Colon (tissue), 2 donors: ENCODE measurements around the gene ZNHIT6.

Experiments used
- FAIRE-seq: peaks from 2 replicates; lab custom pipeline; 2012; peaks lifted over from hg19 to GRCh38; lab: Jason Lieb, UNC
- donor health status: control.
- donor health status: control.

ZNHIT6 gene

DNA sequence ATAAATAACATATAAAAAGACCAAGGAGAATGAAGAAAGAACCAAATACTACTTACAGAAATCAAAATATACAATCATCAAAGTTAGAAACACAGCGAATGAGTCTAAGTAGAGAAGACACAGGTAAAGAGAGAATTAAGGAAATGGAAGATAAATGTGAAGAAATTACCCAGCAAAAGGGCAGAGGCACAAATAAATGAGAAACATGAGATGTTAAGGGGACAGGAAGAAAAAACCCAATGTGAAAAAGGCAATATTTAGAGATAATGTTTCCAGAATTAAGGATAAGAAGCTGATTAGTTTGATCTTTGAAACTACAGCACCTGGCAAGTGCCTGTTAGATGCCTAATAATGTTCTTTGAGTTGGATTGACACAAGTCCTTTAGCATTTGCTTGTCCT, 86.8 kb downstream of the ZNHIT6 start:
- FAIRE-seq, result peak; percentile 18

DNA sequence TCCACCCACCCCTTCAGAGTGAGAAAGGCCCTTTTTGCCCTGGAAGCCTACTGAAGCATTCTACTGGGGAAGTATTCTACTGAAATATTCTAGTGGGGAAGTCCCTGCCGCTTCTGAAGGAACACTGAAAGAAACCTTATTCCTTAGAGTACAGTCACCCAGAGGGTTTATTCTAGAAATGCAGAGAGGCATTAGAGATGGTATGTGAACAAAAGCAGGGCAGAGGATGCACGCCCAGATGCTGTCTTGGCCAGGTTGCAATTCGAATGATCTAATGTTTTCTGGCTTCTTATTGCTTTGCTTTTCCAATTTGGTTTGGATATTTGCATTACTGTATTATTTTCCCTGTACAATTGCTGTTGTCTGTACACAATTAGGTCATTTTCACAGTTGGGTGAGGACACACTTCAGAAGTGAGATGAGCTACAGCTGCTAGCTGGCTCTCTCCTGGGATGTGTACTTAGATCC, 90.6 kb downstream of the ZNHIT6 start:
- FAIRE-seq, result no peak

DNA sequence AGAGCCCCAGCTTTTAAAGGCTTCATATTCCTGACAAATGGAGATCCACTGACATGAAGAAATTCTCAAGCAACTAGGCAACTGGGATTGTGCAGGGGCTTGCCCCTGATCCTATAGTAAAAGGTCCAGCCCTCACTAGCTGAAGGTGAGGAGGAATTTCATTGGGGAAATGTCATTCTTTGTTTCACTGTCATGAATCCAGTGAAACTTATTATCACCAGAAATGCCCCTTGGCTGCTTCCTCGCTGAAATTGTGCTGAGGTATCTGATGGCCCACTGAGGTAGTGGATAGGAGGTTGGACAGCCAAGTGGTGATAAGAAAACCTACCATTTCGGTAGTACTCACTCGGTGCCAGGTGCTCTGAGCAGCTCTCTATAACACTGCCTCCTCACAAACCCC, 91.5 kb downstream of the ZNHIT6 start:
- no peak for FAIRE-seq

DNA sequence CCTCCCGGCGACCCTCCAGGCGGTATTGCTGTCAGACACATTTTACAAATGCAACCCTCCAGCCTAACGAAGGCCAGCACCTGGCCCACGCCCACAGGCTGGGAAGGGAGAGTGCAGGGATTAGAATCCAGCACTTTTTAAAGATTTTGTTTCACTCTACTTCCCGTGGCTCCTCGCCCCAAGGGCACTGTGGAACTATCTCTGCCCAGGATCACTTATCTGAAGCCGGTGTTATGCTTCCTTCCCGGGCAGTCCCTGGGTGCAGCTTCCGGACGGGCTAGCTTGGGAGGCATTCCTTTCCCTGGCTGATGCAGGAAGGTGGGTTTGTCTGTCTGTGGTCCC, 91.9 kb downstream of the ZNHIT6 start:
- FAIRE-seq, result no peak

DNA sequence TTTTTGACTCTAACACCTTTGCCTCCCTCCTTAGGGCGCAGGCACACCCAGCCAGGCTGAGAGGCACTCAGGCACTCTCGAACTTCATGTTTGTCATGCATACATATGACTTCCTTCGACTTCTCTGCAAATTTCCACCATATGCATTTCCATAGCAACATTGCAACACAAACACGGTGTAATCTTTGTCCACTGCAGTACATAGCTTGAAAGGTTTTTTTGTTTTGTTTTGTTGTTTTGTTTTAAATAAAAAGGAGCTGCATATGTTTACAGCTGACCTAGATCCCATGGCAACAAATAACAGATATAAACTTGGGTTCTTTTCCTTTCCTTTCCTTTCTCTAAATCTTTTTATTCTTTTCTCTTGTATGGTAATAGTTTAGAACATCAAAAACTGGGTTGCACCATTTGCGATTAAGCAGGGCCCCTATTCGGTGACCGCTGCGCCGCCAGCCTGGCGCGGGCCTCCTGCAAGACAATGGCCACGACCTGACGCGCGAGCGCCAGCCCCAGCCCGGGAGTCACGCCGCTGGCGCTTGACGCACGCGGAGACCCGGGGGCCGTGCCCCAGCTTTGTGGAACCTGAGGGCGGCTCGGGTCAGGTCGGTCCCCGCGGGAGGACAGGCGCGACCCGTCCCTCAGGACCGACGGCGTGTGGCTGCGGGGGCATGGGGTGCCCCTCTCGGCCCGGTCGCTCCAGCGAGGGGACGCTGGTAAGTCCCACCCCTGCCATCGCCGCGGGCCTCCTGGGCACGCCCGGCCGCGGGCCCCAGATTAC, 92.5 kb downstream of the ZNHIT6 start:
- FAIRE-seq, result no peak

DNA sequence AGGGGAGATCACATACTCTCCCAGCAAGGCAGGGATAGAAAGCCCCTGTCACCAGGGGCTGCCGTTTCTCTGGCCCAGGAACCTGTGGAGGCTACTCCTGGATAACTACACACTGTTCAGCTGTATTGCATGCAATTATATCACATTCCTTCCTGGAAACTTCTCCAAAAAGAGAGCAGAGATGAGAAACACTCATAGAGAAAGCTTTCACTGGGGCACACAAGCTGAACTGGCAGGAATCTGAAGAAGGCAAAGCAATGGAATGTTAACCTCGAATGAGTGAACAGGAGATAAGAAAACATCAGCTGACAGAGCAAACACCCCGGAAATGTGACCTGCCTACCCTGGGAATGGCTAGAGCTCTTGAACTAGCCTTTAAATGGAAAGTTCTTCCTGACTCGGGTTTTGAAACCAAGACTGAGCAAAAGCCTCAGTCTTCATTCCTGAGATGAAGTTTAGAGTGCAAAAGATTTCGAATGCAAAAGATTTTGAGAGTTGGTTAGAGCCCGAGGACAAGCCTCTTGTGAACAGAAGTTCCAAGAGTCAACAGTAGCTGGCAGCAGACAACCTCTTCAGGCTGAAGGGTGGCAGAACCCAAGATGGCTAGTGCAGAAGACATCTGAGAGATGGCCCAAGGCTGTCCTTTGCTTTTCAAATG, 95.4 kb downstream of the ZNHIT6 start:
- no peak for FAIRE-seq

DNA sequence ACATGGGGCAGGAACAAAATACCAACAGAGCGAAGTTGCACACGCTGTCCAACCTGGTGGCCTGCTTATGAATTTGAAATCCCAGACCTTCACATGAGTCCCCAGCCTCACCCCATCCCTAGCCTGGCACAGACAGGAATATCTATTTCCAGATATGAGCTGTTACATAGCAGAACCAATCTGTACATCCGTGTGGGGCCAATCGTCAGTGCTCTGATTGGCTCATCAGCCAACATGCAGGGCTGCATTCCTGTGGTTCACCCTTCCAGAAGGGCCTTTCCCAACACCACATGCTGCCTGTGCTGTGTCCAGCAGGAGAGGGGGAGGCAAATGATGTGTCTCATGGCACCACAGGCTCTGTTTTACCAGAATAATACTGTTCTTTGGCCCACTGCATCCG, 96.4 kb downstream of the ZNHIT6 start:
- no peak for FAIRE-seq

DNA sequence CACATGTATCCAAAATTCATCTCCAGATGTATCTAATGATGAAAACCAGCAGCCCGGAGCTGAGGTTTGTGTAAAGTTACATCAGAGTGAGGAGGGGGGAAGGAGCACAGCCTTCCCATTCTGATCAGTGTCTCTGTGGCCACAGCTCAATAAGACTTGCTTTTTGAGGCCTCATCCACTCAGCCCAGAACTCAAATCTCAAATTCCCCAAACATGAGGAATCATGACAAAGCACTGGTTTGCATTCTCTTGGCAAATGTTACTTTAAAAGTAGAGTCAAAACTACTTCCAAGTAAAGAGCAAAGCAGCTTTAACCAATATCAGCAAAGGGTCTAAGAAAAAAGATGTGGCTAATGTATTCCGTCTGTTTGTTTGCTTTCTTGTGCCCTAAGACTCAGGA, 96.8 kb downstream of the ZNHIT6 start:
- no peak for FAIRE-seq

DNA sequence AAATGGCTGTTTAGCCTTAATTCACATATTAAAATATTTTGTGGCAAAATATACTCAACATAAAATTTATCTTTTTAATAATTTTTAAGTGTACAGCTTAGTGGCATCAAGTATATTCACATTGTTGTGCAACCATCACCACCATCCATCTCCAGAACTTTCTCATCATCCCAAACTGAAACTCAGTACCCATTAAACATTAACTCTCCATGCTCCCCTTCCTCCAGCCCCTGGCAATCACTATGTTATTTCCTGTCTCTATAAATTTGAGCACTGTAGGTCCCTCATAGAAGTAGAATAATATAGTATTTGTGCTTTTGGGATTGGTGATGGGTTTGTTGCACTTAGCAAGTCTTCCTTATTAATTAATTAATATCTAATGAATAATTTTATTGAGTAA, 98.3 kb downstream of the ZNHIT6 start:
- no peak for FAIRE-seq

DNA sequence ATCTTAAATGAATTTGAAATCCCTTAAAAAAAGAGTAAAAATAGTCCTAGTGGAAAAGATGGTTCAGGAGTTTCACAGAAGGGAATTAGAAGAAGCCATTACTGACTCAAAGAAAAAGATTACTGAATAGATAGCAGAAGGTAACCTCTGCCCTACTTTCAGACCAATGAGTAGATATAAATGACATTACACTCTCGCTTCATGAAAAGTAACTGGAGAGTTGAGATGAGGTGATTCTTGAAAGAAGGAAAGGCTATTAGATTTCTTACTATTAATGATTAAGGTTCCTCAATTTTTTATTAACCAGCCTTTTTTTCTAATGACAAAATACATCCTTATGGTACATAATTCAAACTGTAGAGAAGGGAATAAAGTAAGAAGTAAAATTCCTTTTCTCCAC, 99.4 kb downstream of the ZNHIT6 start:
- FAIRE-seq, result no peak

DNA sequence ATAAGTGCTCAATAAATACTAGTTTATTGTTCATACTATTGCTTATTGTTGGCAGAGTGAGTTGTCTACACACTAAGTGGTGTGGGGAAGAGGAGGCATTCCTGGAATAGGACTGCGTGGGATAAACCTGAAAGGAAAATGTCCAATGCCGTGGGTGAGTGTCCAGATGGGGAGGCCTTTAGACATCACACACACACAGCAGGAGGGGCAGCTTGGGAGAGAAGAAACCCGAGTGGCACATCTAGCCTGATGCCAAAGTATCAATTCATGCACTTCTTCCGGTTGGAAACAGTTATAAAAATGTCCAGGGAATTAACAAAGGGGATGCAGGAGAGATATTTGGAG, 100.3 kb downstream of the ZNHIT6 start:
- FAIRE-seq, result no peak

DNA sequence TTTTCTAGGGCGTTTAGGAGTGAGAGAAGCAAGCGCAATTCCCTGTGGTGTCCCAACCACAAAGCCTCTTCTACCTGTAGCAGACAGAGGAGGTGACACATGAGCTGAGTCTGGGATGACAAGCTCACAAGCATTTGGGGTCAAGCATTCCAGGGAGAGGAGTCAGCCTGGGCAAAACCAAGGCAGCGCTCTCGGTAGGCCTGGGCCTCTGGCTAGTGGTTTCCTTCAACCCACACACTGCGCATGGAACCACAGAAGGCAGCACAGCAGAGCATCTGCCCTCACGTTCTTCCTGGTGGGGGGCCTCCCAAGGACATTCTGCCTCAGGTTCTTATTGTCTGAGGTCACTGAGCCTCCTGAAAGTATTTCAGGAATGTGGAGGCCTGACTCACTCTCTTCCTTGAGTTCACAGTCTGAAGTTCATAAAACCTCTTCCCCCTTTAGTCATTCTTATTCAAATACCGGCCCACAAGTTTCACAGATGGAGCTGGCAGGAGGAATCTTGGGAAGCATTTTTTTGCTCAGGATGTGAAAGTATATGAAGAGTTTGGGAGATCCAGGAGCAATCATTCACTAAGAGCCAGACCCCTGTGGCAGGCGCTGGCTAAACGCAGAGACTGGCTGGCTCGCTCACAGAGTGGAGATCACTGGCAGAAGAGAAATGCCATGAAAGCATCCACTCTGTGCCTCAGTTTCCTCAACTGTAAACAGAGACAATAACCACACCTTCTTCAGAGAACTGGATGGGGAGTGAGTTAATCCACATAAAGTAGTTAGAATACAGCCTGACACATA, 100.9 kb downstream of the ZNHIT6 start:
- FAIRE-seq, result no peak

DNA sequence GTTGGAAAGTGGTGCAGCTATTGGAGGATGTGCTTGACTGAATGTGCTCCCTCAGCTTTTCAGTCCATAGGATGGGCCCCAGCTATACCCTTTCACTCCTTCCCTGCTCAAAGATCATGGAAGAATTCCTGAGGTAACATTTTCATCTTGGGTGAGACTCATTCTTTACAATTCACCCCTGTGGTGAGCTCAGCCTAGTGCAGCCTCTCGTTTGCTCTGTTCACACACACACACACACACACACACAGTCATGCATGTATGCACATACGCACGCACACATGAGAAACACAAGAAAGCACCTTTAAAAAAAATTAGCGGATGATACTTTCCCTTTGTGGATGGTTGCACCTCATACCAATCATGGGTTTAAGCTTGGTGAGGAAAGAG, 101.8 kb downstream of the ZNHIT6 start:
- FAIRE-seq, result no peak

DNA sequence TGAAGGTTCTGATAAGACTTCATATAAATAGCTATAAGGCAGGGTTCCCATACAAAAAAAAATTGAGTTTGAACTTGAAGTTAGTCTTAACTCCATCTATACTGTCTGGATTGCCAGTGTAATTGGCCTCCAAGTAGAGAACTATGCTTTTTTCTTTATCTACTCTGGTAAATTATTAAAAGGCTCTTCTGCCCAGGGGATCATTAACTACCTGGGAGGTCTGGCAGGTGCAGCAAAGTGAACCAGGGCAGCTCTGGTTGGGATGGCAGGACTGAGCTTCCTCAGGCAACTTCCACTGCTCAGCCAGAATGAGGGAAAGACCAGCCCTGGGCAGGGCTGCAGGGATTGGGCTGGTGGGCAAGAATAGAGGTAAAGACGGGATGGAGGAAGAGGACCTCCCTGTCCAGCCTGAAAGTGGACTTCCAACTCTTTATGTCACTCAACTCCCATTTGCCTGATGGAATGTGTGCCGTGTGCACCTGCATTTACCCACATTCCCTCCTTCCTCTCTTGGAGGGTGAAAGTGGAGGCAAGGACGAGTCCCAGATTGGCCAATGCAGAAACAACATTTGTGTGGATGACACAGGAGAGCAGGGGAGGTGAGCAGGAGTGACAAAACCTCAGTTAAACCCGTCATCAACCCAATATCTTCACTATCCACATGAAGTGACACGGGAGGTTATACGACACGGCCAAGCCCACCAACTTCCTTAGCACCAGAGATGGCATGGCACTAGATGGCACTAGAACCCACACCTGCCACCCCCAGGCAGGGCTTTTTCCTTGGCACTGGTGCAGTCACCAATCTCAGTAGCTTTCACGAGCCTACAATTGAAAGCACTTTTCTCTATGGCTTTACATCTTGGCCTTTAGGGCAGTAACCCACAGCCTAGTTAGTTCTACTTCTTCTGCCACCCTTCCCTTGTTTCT, 102.5 kb downstream of the ZNHIT6 start:
- FAIRE-seq, result no peak

DNA sequence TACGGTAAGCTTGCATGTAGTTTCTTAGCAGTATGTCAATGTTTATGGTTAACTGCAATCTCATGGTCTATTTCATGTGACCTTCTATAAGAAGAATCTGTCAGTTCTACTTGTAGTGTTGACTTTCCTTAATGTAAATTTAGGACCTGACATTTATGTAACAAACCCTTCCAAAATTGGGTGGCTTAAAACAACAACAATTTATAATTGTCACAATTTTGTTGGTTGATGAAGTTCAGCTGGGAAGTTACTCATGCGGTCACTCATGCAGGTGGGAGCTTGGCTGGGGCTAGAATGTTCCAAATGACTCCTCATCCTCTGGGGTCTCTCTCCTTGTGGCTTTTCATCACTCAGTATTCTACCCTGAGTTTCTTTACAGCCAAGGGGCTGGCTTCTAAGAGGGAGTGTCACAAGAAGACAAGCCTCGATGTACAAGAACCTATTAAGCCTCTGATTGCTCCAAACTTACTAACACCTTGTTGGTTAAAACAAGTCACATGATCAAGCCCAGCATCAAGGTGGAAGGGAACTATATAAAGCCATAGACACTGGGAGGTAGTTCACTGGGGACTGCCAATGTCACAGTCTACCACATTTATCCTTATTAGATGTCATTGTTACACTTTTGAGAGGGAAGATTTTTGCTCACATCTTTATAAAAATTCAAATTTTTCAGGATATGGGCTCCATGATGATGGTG, 103.8 kb downstream of the ZNHIT6 start:
- no peak for FAIRE-seq

DNA sequence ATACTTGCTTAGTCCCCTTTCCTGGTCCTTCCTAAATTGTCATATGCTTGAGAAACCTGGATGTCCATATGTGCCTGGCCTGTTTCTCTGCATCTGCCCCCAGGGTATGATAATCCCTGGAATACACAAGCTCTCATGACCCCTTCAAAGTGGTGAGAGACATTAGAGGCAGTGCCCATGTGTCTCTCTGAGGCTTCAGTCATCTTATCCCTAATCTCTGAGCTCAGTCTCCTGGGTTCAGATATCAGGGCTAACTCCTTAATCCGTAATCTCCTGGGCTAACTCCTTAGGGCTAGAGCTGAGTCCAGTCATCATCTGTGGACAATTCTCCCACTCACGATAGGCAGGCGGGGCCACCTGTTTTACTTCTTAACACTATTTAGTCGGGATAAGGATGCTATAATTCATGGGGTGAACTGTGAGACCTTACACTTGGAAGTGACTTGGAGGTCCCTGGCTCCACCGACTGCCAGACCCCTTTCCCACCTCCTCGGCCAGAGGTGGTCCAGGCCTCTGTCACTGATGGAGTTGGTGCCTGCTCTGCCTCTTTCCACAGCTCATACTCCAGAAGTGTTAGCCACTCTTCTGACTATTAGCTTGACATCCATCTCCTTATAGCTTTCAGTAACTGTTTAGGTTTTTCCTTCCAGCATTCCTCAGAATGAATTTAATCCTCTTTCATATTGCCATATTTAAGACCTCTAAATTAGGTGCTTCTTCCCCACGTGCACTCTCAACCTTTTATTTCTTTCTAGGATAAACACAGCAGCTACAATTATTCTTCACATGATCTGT, 105.0 kb downstream of the ZNHIT6 start:
- no peak for FAIRE-seq

DNA sequence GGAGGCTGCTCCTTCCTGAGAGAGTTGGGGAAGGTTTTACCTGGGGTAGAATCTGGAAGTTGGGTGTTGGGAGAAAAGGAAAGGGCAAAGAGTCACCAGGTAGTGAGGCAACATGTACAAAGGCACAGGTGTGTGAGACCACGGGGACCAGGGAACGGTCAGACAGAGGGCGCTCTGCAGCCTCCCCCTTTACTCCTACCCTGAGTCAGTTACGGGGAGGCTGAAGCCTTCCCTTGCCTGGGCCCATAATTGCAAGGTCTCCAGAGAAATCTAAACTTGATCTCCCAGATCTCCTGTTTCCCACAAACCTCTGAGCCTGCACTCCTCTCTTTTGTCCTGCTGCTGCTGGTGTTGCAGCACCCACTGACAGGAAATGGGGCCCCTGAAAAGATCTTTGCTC, 105.7 kb downstream of the ZNHIT6 start:
- no peak for FAIRE-seq

DNA sequence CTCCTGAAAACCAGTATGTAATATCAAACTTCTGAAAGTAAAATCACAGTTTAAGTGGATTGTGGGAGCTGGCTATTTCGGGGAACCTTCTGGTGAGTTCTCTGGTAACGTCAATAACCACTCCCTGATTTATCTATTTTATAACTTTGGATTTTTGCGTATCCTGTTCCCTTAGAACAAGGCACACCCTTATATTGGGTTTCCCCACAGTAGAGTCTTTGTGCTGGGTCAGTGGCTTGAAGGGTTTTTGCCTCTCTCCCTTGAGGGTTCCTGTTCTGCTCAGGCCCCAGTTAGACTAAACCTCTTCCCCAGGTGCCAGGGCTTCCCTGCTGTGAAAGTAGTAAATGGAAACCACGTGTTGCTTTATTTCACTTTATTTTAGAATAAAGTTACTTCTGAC, 106.3 kb downstream of the ZNHIT6 start:
- FAIRE-seq, result no peak

DNA sequence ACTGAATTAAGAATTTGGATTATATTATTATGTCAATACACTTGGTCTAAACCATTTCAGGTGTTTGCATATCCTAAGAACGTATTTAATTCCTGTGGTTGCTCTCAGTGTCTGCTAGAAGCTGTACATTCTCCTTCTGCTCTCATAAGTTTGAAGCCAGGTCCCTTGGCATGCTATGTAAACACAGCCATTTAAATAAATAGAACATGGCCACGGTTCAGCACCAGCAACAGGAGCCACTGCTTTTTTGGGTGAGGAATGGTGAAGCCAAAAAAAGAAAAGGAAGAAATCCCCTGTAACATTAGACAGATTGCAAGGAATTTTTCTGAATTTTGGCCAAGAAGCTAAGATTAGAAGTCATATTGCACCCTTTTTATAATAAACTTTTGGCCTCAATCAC, 108.6 kb downstream of the ZNHIT6 start:
- no peak for FAIRE-seq
